ENCODE data around the gene ISOC2.

The ISOC2 gene

DNA sequence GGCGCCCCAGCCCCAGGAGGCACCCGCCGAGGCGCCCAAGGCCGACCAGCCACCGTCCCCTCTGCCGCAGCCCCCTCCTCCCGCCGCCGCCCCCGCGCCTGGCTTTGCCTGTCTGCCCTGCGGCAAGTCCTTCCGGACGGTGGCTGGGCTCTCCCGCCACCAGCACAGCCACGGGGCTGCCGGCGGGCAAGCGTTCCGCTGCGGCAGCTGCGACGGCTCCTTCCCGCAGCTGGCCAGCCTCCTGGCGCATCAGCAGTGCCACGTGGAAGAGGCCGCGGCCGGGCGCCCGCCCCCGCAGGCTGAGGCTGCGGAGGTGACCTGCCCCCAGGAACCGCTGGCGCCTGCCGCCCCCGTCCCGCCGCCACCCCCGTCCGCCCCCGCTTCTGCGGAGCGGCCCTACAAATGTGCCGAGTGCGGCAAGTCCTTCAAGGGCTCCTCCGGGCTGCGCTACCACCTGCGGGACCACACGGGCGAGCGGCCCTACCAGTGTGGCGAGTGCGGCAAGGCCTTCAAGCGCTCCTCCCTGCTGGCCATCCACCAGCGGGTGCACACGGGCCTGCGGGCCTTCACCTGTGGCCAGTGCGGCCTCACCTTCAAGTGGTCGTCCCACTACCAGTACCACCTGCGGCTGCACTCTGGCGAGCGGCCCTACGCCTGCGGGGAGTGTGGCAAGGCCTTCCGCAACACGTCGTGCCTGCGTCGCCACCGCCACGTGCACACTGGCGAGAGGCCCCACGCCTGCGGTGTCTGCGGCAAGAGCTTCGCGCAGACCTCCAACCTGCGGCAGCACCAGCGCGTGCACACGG is 20.9 kb upstream of the ISOC2 start:
- no peak overlapping the region for H3K9ac ChIP-seq (ENCODE audit: low read length in 2 of 2)
- no peaks in the 10 kb centered on the region for H3K27me3 ChIP-seq (ENCODE audit: control insufficient read depth in 1 of 2, insufficient read depth in 2 of 2, low read length in 2 of 2)
- no peaks in the 10 kb centered on the region for H3K9me3 ChIP-seq (ENCODE audit: control insufficient read depth in 2 of 2, low read length in 2 of 2)
- peaks cover 44% of the 10 kb centered on the region for H3K4me1 ChIP-seq (ENCODE audit: control insufficient read depth, insufficient read depth, low read length)
- no peak overlapping the region for H3K4me3 ChIP-seq (ENCODE audit: low read length in 2 of 2)
- no peak overlapping the region for H3K27ac ChIP-seq (ENCODE audit: low read length)
- H3K36me3 ChIP-seq (ENCODE audit: control insufficient read depth in 2 of 2, insufficient read depth in 2 of 2, low read length in 2 of 2), result peaks cover 0 to 2% of the 10 kb centered on the region in 2 donors

DNA sequence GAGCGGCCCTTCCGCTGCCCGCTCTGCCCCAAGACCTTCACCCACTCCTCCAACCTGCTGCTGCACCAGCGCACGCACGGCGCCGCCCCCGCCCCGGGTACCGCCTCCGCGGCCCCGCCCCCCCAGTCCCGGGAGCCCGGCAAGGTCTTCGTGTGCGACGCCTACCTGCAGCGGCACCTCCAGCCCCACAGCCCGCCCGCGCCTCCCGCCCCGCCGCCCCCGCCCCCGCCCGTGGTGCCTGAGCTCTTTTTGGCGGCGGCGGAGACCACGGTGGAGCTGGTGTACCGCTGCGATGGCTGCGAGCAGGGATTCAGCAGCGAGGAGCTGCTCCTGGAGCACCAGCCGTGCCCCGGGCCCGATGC is 20.3 kb upstream of the ISOC2 start:
- no peak overlapping the region for H3K27ac ChIP-seq (ENCODE audit: low read length)
- no peaks in the 10 kb centered on the region for H3K9me3 ChIP-seq (ENCODE audit: control insufficient read depth in 2 of 2, low read length in 2 of 2)
- peaks cover 0 to 2% of the 10 kb centered on the region in 2 donors for H3K36me3 ChIP-seq (ENCODE audit: control insufficient read depth in 2 of 2, insufficient read depth in 2 of 2, low read length in 2 of 2)
- no peak overlapping the region for H3K4me3 ChIP-seq (ENCODE audit: low read length in 2 of 2)
- peaks cover 38% of the 10 kb centered on the region for H3K4me1 ChIP-seq (ENCODE audit: control insufficient read depth, insufficient read depth, low read length)
- no peak overlapping the region for H3K9ac ChIP-seq (ENCODE audit: low read length in 2 of 2)
- no peaks in the 10 kb centered on the region for H3K27me3 ChIP-seq (ENCODE audit: control insufficient read depth in 1 of 2, insufficient read depth in 2 of 2, low read length in 2 of 2)

DNA sequence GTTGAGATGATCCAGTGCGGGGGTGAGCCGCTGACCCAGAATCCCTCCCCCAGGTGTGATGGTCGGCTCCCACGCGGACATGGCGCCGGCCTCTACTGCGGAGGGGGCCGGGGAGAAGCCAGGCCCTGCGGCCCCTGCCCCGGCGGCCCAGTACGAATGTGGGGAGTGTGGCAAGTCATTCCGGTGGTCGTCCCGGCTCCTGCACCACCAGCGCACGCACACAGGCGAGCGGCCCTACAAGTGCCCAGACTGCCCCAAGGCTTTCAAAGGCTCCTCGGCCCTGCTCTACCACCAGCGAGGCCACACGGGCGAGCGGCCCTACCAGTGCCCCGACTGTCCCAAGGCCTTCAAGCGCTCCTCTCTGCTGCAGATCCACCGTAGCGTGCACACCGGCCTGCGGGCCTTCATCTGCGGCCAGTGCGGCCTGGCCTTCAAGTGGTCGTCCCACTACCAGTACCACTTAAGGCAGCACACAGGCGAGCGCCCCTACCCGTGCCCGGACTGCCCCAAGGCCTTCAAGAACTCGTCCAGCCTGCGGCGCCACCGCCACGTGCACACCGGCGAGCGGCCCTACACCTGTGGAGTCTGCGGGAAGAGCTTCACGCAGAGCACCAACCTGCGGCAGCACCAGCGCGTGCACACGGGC is 19.8 kb upstream of the ISOC2 start:
- Histone ChIP-seq H3K9me3 (ENCODE audit: control insufficient read depth in 2 of 2, low read length in 2 of 2) (no peaks in the 10 kb centered on the region), H3K27ac (ENCODE audit: low read length) (no peak overlapping the region), H3K4me3 (ENCODE audit: low read length in 2 of 2) (no peak overlapping the region), H3K27me3 (ENCODE audit: control insufficient read depth in 1 of 2, insufficient read depth in 2 of 2, low read length in 2 of 2) (no peaks in the 10 kb centered on the region), H3K4me1 (ENCODE audit: control insufficient read depth, insufficient read depth, low read length) (peaks cover 34% of the 10 kb centered on the region), H3K9ac (ENCODE audit: low read length in 2 of 2) (no peak overlapping the region), H3K36me3 (ENCODE audit: control insufficient read depth in 2 of 2, insufficient read depth in 2 of 2, low read length in 2 of 2) (peaks cover 0 to 2% of the 10 kb centered on the region in 2 donors)

DNA sequence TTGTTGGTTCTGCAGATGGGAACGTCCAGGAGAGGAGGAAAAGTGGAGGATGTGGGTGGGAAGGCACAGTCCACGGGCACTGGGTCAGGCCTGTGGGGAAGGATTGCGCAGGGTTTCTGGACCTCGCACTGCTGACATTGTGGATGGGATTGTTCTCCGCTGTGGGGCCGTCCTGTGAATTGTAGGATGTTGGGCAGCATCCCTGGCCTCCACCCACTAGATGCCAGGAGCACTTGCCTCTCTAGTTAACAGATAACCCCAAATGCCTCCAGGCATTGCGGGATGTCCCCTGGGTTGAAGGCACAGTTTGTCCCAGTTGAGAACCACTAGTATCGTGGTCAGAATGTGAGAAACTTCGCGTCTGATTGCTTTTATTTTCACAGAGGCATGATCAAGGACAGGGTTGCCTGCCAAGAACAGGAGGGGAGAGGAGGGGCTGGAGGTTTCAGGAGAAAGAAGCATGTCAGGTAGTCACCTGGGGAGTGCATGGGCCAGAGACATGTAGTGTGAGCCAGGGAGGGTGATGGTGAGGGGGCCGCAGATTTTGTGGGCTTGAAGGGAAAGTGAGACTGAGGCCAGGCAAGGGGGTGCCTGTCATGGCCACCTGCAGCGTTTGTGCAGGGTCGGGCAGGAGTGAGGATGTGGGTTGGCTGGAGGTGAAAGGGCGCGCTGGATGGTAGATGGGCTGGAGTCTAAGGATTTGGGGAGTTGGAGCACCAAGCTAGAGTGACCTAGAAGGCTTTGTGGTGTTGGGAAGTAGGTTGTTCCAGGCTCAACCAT is 18.2 kb upstream of the ISOC2 start:
- Histone ChIP-seq H3K4me1 (ENCODE audit: control insufficient read depth, insufficient read depth, low read length) (peaks cover 28% of the 10 kb centered on the region), H3K9me3 (ENCODE audit: control insufficient read depth in 2 of 2, low read length in 2 of 2) (no peaks in the 10 kb centered on the region), H3K9ac (ENCODE audit: low read length in 2 of 2) (no peak overlapping the region), H3K27me3 (ENCODE audit: control insufficient read depth in 1 of 2, insufficient read depth in 2 of 2, low read length in 2 of 2) (no peaks in the 10 kb centered on the region), H3K4me3 (ENCODE audit: low read length in 2 of 2) (no peak overlapping the region), H3K27ac (ENCODE audit: low read length) (no peak overlapping the region), H3K36me3 (ENCODE audit: control insufficient read depth in 2 of 2, insufficient read depth in 2 of 2, low read length in 2 of 2) (peaks cover 0 to 2% of the 10 kb centered on the region in 2 donors)

DNA sequence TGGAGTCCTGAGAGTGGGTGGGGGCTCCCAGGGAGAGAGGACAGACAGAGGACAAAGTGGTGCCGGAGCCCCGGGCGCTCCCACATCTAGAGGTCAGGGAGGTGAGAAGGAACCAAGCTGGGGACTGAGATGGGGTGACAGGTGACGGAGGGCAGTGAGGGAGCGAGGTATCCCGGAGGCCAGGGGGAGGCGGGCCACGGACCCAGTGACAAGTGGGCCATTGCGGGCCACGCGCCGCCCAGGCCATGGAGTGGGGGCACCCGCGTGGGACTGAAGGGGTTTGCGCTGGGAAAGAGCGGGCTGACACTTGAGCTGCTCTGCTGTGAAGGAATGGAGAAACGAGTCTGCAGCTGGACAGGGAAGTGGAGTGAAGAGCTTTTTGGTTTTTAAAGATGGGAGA is 17.6 kb upstream of the ISOC2 start:
- Histone ChIP-seq H3K4me3 (ENCODE audit: low read length in 2 of 2) (no peak overlapping the region), H3K36me3 (ENCODE audit: control insufficient read depth in 2 of 2, insufficient read depth in 2 of 2, low read length in 2 of 2) (peaks cover 0 to 2% of the 10 kb centered on the region in 2 donors), H3K27me3 (ENCODE audit: control insufficient read depth in 1 of 2, insufficient read depth in 2 of 2, low read length in 2 of 2) (no peaks in the 10 kb centered on the region), H3K9me3 (ENCODE audit: control insufficient read depth in 2 of 2, low read length in 2 of 2) (no peaks in the 10 kb centered on the region), H3K4me1 (ENCODE audit: control insufficient read depth, insufficient read depth, low read length) (peaks cover 22% of the 10 kb centered on the region), H3K27ac (ENCODE audit: low read length) (no peak overlapping the region), H3K9ac (ENCODE audit: low read length in 2 of 2) (no peak overlapping the region)

DNA sequence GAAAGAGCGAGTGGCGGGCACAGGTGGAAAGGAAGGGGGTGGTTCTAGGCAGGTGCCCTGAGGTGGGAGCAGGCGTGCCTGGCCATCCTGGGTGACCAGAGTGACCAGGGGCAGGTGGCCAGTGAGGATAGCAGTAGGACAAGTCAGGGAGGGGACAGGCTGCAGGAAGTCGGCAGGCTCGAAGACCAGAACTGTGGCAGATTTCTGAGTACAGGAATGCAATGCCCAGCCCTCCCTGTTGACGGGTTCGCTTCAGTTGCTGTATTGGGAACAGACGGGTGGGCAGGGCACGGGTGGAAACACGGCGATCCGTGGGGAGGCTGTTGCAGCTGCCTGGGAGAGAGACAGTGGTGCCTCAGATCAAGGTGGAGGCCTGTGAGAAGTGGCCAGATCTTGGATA is 16.9 kb upstream of the ISOC2 start:
- no peaks in the 10 kb centered on the region for H3K27me3 ChIP-seq (ENCODE audit: control insufficient read depth in 1 of 2, insufficient read depth in 2 of 2, low read length in 2 of 2)
- H3K9me3 ChIP-seq (ENCODE audit: control insufficient read depth in 2 of 2, low read length in 2 of 2), result no peaks in the 10 kb centered on the region
- peaks cover 21% of the 10 kb centered on the region for H3K4me1 ChIP-seq (ENCODE audit: control insufficient read depth, insufficient read depth, low read length)
- H3K4me3 ChIP-seq (ENCODE audit: low read length in 2 of 2), result no peak overlapping the region
- H3K36me3 ChIP-seq (ENCODE audit: control insufficient read depth in 2 of 2, insufficient read depth in 2 of 2, low read length in 2 of 2), result peaks cover 0 to 2% of the 10 kb centered on the region in 2 donors
- H3K9ac ChIP-seq (ENCODE audit: low read length in 2 of 2), result no peak overlapping the region
- no peak overlapping the region for H3K27ac ChIP-seq (ENCODE audit: low read length)

DNA sequence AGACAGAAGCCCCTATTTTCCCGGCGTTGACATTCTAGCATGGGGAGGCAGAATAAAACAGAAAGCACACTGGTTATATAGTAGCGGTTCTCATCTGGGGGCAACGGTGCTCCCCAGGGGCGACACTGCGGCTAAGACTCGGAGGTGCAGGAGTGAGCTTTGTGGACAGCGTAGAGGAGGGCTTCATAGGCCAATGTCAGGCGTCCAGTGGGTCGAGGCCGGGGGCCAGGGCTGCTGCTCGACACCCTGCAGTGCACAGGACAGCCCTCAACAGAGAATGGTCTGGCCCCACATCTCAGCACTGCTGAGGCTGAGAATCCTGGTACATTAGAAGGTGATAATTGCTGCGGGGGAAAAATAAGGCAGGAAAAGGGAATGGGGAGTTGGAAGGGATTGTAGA is 16.5 kb upstream of the ISOC2 start:
- Histone ChIP-seq H3K9me3 (ENCODE audit: control insufficient read depth in 2 of 2, low read length in 2 of 2) (no peaks in the 10 kb centered on the region), H3K4me1 (ENCODE audit: control insufficient read depth, insufficient read depth, low read length) (peaks cover 21% of the 10 kb centered on the region), H3K36me3 (ENCODE audit: control insufficient read depth in 2 of 2, insufficient read depth in 2 of 2, low read length in 2 of 2) (peaks cover 0 to 2% of the 10 kb centered on the region in 2 donors), H3K27ac (ENCODE audit: low read length) (no peak overlapping the region), H3K27me3 (ENCODE audit: control insufficient read depth in 1 of 2, insufficient read depth in 2 of 2, low read length in 2 of 2) (no peaks in the 10 kb centered on the region), H3K4me3 (ENCODE audit: low read length in 2 of 2) (peak overlapping the region; percentile 80 to 97), H3K9ac (ENCODE audit: low read length in 2 of 2) (no peak overlapping the region)

DNA sequence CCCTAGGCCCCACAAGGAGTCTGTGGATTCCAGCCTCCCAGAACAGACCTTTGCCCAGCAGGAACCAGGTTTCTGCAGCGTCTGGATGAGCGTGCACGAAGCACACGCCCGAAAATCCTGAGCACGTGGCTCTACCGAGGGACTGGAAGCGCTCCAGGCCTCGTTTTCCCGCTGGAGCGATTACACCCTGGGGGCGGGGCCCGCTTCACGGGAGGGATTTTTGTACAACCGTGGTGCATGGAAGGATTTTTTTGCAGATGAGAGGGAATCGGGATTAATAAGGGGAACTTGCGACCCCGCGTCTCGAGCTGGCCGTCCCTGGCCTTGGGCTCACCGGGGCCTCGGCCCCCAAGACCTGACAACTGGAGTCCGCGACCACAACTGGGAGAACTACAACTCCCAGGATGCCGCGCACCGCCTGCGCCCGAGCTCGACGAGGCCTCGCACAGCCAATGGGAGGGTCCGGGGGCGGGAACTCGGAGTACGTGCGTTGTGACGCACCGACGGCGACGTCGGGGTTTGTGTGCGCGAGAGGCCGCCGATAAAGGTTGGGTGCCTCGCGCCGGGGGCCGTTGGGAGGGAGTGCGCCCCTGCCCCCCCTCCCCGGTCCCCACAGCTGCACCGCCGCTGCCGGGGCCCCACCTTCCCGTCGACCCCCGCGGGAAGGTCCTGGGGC is 14.8 kb upstream of the ISOC2 start, which contains the start of gene ZNF628:
TSS of gene ZNF628 (plus strand) at position 518 of the 676 bp plus-strand sequence. CDS start 3,294 bp downstream, outside the sequence.
- H3K4me1 ChIP-seq (ENCODE audit: control insufficient read depth, insufficient read depth, low read length), result peaks cover 21% of the 10 kb centered on the region
- H3K27me3 ChIP-seq (ENCODE audit: control insufficient read depth in 1 of 2, insufficient read depth in 2 of 2, low read length in 2 of 2), result no peaks in the 10 kb centered on the region
- H3K27ac ChIP-seq (ENCODE audit: low read length), result peak within 1 kb of the TSS; percentile 76
- H3K9me3 ChIP-seq (ENCODE audit: control insufficient read depth in 2 of 2, low read length in 2 of 2), result no peaks in the 10 kb centered on the region
- H3K4me3 ChIP-seq (ENCODE audit: low read length in 2 of 2), result peak within 1 kb of the TSS; percentile 80 to 97
- H3K36me3 ChIP-seq (ENCODE audit: control insufficient read depth in 2 of 2, insufficient read depth in 2 of 2, low read length in 2 of 2), result no peaks in the 10 kb centered on the region
- H3K9ac ChIP-seq (ENCODE audit: low read length in 2 of 2), result peak within 1 kb of the TSS; percentile 53 to 62

DNA sequence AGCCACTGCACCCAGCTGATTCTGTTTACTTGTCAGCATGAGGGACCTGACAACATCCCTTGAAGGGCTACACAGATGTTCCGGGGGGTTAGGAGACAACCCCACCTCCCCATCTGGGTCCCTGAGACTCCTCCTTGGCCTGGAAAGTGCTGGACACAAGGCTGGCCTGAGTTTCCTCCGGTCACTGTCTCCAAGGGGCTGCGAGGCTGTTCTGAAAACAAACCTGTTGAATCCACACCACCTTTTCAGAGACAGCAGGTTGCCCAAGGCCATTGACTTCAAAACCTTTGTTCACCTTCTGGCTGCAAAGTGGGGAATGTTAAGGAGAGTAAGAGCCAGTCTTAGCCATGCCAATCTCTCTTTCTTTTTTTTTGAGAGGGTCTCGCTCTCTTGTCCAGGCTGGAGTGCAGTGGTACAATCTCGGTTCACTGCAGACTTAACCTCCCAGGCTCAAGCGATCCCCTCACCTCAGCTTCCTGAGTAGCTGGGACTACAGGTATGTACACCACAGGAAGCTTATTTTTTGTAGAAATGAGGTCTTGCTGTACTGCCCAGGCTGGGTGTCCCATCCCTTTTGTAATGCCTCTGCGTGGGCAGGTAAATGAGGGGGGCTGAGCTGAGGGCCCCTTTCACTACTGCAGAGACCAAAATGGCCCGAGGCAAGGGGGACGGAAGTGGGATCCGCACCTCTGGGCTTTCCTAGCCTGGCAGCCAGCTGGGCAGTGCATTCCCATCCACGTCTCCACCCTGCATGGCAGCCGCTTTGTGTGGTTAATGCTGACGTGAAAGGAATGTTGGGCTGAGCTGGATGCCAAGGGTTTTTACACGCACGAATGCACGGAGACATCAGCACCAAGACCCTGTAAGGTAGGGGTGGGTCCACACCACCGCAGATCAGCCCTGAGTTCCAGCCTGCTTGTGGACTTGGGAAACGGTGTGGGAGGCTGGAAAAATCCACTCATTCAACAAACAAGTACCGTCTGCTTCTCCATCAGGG is 13.1 kb upstream of the ISOC2 start:
- H3K4me3 ChIP-seq (ENCODE audit: low read length in 2 of 2), result no peak overlapping the region
- H3K36me3 ChIP-seq (ENCODE audit: control insufficient read depth in 2 of 2, insufficient read depth in 2 of 2, low read length in 2 of 2), result no peaks in the 10 kb centered on the region
- peaks cover 21% of the 10 kb centered on the region for H3K4me1 ChIP-seq (ENCODE audit: control insufficient read depth, insufficient read depth, low read length)
- H3K9ac ChIP-seq (ENCODE audit: low read length in 2 of 2), result no peak overlapping the region
- no peak overlapping the region for H3K27ac ChIP-seq (ENCODE audit: low read length)
- H3K9me3 ChIP-seq (ENCODE audit: control insufficient read depth in 2 of 2, low read length in 2 of 2), result no peaks in the 10 kb centered on the region
- H3K27me3 ChIP-seq (ENCODE audit: control insufficient read depth in 1 of 2, insufficient read depth in 2 of 2, low read length in 2 of 2), result no peaks in the 10 kb centered on the region

Data from stomach smooth muscle (tissue), 2 donors.